GM18519 (cell line): Measurements from ENCODE around the gene MT1HL1.
"Not testable (repeated sequence)": the region's sequence is repeated elsewhere in the genome, so short reads cannot be mapped to it uniquely, and the experiment has no call there.

Experiments
- ATAC-seq: cut with Tn5 transposase; IDR thresholded peaks from one replicate; pipeline ENCODE4 v1.9.1; 2021; ENCODE audit warnings: mild to moderate bottlenecking, moderate library complexity; ENCODE audit not compliant: unreplicated experiment, low FRiP score

Gene MT1HL1

GRCh38 chr1:237018896-237019295 is 14.7 kb upstream of the MT1HL1 start:
- ATAC-seq, result no peak

- ATAC-seq, result no peak
Measured at GRCh38 chr1:237016626-237017025, 12.4 kb upstream of the MT1HL1 start.

- ATAC-seq, result no peak
Measured at GRCh38 chr1:237013608-237014007, 9.4 kb upstream of the MT1HL1 start.

- ATAC-seq, result no peak
Measured at GRCh38 chr1:237012788-237013383, 8.6 kb upstream of the MT1HL1 start.

- no peak for ATAC-seq
Measured at GRCh38 chr1:237012361-237012760, 8.1 kb upstream of the MT1HL1 start.

- ATAC-seq, result no peak
Measured at GRCh38 chr1:237011432-237011831, 7.2 kb upstream of the MT1HL1 start.

GRCh38 chr1:237009611-237010010 is 5.4 kb upstream of the MT1HL1 start:
- no peak for ATAC-seq

- no peak for ATAC-seq
Measured at GRCh38 chr1:237007147-237007881, 3.1 kb upstream of the MT1HL1 start.

- no peak for ATAC-seq
Measured at GRCh38 chr1:237005674-237006073, 1.4 kb upstream of the MT1HL1 start.

- no peak for ATAC-seq
Measured at GRCh38 chr1:237003516-237003915, 725 bp downstream of the MT1HL1 start.

GRCh38 chr1:237000191-237000590 is 4.0 kb downstream of the MT1HL1 start:
- no peak for ATAC-seq

- ATAC-seq, result no peak
Measured at GRCh38 chr1:236998546-236998945, 5.7 kb downstream of the MT1HL1 start.

- no peak for ATAC-seq
Measured at GRCh38 chr1:236997882-236998281, 6.4 kb downstream of the MT1HL1 start.

GRCh38 chr1:236997361-236997760 is 6.9 kb downstream of the MT1HL1 start:
- ATAC-seq, result no peak

- no peak for ATAC-seq
Measured at GRCh38 chr1:236994450-236994849, 9.8 kb downstream of the MT1HL1 start.

GRCh38 chr1:236992449-236992848 is 11.8 kb downstream of the MT1HL1 start:
- ATAC-seq, result no peak

GRCh38 chr1:236990052-236990445 is 14.2 kb downstream of the MT1HL1 start:
- ATAC-seq, result no peak

- ATAC-seq, result no peak
Measured at GRCh38 chr1:236989290-236990051, 14.8 kb downstream of the MT1HL1 start.

- no peak for ATAC-seq
Measured at GRCh38 chr1:236983818-236984217, 20.4 kb downstream of the MT1HL1 start.

- no peak for ATAC-seq
Measured at GRCh38 chr1:236982380-236982779, 21.9 kb downstream of the MT1HL1 start.

- not testable (repeated sequence) for ATAC-seq
Measured at GRCh38 chr1:236981431-236981830, 22.8 kb downstream of the MT1HL1 start.

- ATAC-seq, result no peak
Measured at GRCh38 chr1:236980673-236981072, 23.6 kb downstream of the MT1HL1 start.
